ENCODE data around the gene ZNF648.
A peak's percentile ranks its signal among the peaks of the same experiment; 100 is the strongest.
"Not testable (repeated sequence)": the region's sequence is repeated elsewhere in the genome, so short reads cannot be mapped to it uniquely, and the experiment has no call there.

ZNF648 gene, protein sequence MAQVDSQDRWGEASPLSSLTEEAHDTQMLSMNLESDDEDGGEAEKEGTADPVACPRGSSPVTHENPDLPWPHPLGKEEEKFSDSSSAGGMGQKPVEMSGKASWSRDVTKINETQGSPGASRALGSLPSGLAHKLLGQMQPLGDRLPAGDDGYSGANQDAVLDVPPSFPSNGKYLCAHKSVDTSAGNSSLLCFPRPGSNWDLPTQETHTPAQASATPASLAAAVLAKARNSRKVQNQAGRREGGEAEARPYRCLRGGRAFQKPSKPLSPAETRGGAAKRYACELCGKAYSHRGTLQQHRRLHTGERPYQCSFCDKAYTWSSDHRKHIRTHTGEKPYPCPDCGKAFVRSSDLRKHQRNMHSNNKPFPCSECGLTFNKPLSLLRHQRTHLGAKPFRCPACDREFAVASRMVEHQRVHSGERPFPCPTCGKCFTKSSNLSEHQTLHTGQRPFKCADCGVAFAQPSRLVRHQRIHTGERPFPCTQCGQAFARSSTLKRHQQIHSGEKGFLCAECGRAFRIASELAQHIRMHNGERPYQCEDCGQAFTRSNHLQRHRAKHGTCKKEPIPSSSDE
- total RNA-seq = 0 reads per million in 3 experiments

DNA sequence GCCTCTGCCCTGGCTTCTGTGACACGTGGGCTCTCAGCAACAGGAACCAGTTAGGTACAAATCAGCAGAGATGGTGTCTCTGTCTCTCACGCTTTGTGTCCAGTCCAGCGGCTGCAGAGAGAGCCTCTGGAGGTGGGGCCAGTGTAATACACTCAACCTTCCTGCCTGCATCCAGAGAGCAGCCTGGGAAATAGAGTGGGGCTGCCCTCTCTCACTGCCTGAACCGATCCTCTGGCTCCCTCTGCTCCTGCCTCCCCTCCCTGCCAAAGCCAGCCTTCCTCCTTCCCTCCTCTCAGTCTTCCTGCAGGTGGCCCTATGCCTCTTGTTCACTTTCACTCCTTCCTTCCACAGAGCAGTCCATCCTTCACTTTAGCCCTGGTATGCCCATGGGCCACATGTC, at the start of gene ZNF648:
Gene ZNF648, minus strand, starts transcription at position 119 of the 400 bp plus-strand sequence. CDS start 3,702 bp downstream, outside the sequence.
- no peak for DNase-seq

DNA sequence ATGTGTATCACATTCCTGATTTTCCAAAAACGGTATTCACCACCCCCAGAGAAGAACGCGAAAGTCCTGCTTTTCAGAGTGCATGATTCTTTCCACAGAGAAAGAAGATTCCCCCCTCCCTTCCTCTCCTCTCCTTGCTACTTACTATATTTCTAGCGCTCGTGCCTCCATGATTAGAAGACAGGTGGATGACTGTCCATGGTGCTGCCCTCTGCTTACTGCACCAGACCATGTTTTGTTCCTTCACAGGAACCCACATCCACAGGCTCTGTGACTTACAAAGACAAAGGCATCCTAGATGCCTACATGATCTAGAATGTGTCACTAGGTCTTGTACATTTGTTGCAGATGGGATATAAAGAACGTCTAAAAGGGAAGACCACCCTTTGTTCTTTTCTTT, 49.1 kb upstream of the ZNF648 start:
- DNase-seq = no peak

DNA sequence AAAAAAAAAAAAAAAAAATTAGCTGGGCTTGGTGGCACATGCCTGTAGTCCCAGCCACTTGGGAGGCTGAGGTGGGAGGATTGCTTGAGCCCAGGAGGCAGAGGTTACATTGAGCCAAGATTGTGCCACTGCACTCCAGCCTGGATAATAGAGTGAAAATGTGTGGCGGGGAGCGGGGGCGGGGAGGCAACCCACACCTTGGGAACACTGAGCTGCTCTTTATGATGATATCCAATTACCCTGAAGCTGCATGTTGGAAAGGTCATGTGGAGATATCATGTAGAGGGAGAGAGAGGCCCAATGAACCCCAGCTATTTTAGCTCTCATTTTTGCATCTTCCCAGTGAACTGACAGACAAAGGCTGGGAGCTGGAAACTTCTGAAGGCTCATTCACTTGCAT, 48.3 kb upstream of the ZNF648 start:
- no peak for DNase-seq

DNA sequence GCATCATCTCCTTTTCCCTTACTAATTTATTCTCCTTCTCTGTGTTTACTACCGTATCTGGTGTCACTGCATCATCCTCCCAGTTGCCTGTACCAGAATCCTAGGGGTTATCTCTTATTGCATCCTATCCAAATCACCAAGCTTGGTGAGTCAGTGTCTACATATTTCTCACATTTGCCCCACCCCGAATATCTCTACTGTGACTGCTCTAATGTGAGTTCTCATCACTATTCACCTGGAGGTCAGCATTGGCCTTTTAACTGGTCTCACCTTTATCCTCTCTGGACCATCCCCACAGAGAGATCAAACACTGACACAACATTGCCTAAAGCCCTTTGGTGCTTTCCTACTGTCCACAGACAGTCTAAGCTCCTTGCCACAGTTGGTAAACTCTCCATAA, 45.7 kb upstream of the ZNF648 start:
- no peak for DNase-seq

DNA sequence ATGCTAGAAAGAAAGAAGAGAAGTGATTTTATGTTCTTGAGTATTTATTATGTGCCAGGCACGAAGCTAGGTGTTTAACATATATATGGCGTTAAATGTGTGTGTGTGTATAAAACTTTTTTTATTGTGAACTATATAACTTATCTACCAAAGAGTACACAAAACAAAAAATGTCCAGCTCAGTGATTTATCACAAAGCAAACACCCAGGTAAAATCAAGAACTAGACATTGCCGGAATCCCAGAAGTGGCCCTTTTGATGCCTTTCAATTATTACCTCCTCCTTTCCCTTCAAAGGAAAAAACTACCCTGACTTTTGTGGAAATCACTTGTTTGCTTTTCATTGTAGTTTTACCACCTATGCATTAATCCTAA, 40.5 kb upstream of the ZNF648 start:
- DNase-seq = no peak

DNA sequence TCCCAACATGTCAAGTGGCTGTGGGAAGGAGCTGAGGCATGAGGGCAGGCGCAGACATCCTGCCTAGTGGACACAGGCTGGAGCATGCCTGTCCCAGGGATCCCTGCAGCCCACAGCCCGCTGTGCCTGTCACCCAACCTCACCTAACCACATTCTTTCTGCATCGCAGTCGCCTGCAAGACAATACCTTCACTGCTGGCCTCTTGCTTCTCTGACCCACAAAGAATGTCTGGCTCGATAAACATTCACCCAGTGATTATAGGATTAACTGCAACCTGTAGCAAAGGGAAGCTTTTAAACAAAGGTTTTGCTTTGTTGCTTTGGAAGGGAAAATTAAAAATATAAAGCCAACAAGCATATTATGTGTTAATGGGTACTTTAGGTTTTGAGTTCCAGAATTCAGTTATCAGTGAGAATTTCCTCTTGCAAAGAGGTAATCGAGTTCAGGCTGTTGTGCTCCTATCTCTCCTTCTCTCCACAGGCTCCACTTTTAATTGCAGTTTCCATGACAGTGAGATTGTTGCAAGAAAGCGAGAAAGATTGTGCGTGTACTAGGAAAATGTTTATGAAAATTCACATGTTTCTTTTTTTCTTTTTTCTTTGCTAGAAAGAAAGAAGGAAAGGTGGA, 40.0 kb upstream of the ZNF648 start:
- DNase-seq = no peak

DNA sequence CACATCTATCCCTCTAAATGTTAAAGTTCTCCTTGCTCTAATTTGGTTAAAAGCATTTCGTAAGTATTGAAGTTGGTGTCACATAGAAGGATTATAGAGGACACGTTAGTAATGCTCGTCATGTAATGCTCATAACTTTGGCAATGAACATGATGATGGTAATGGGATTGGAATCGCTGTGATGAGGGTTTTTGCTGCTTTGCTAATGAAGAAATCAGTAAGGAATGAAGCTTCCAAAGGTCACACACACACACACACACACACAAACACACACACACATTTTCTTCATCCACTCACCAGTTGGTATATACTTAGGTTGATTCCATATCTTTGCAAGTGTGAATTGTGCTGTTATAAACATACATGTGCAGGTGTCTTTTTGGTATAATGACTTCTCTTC, 36.8 kb upstream of the ZNF648 start:
- no peak for DNase-seq

DNA sequence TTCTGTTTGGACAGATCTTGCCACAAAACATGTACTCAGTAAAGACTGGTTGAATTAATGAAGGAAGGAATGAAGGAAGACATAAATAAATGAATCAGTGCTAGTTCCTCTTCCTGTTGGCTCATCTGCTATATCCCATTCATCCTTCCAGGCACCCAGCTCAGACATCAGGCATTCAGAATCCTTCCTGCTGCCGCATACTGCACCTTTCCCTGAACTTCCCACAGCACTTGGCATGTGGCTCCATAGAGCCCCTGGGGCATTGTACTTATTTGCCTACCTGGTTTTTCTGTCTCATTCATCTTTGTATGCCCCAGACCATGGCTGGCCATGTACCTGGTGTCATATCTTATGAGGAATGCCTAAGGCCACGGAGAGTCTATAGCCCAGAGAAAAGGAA, 34.4 kb upstream of the ZNF648 start:
- DNase-seq = no peak

DNA sequence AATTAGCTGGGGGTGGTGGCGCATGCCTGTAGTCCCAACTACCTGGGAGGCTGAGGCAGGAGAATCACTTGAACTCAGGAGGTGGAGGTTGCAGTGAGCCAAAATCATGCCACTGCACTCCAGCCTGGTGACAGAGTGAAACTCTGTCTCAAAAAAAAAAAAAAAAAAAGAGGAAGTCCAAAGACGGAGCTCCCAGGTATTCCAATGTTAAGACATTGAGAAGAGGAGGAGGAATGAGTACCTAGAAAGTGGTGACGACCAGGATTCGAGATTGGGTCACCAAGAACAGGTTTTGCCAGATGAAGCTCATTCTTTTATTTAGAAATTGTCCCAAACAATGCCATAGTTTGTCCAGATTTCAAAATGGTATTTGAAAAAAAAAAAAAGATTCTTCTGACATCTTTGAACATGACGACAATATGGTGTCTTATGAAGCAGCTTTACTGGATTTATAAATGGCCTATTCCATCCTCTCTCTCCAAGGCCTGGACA, 33.0 kb upstream of the ZNF648 start:
- not testable (repeated sequence) for DNase-seq

DNA sequence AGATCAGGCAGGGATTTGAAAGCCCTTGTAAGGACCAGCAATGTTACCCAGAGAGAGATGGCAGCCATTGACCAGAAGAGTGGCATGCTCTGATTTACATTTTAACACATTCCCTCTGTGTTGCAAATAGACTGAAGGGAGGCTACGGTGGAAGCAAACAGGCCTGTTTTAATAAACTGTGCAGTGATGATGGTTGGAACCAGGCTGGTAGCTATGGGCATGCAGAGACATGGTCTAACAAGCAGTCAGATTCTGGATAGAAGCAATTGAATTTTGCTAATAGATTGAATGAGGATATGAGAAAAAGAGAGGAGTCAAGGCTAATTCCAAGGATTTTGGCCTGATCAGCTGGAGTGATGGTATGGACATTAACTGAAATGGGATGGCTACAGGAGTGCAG, 32.3 kb upstream of the ZNF648 start:
- no peak for DNase-seq

DNA sequence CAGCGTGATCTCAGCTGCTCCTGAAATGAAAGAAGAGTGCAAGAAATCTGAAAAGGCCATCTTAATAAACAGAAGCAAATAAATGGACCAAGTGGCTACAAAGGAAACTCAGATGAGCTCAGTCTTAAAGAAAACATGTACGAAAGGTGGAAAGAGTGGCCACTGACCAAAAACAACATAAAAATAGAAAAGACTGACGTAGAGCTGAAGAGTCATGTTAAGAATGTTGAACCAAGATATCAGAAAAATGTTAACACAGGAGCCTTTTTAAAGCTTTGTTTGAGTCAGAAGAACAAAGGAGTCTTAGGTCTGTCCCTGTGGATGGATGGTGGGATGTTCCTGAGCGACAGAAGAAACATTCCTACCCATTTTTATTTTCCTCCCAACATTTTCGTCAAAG, 30.8 kb upstream of the ZNF648 start:
- DNase-seq = no peak

DNA sequence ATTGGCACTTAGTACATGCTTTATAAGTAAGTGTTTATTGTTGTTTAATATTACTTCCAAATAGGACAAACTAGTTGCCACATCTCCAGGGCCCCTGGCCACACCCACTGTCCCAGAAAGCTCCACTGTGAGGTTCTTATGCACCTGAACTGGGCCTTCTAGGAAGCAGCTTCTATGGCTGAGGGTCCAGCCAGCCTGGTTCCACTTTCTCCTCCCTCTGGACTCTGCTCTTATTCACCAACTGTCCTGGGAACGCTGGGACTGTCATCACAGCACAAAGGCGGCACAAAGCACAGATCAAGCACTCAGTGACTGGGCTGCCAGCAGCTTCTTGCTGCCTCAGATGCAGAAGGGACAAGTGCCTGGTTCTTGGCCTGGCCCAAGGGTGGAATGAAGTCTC, 29.6 kb upstream of the ZNF648 start:
- no peak for DNase-seq

DNA sequence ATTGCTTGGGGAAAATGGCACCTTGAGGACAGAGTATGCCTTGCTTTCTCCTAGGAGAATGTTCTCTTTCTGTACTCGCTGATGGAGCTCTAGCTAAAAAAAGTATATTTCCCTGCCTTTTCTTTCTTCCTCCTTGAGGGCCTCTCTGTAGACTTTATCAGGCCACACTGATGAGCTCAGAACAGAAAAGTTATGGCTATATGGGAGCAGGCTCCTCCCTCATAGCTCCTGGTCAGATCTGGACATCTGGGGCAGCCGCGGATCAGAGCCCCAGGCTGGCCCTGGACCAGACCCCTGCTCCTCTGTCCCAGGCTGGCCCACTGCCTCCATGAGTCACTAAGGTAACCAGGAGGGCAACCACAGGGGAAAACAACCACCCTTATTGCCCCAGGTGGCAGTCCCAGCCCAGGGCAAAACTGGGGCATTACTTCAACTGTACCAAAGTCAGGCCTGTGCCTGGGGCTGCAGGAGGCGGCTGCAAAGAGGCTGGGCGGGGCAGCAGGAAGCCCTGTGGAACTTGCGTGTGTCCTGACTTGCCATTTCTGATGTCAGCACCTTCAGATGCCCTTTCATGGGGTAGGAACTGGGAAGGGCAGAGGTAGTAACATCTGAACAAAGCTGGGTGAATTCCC, 26.3 kb upstream of the ZNF648 start:
- peak; percentile 66 for DNase-seq

DNA sequence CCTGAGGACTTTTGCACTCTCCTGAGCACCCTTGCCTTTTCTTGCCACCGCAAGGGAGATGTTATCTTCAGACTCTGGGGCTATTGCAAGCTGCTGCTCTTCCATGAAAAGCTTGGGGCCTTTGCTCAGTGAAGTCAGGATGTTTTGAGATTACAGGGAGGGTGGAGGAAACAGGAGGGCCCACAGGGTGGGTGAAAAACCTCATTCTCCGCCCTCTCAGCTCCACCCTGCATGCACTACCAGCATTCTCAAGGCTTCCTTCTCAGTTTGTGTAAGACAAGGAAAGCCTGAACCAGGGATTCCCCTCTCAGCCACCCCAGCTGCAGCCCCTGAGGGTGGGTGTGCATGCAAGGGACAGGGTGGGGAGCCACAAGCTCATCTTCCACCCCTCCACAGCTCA, 25.8 kb upstream of the ZNF648 start:
- peak; percentile 41 for DNase-seq

DNA sequence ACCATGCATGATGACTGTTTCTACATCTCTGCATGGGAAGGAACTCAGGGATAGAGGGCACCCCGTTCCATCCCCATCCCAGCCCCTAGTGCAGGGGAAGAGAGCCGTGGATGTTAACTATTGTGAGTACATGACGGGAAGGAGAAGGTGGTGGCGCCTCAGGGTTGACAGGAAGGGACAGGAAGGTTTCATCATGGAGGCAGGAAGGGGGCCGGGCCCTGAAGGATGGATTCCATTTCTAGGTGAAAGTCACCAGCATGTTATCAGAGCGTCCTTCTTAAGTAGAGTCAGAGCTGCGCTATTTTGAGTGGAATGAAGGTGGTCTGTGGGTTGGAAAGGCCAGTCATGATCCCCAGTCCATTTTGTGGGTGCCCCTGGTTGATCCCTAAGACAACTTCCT, 25.1 kb upstream of the ZNF648 start:
- no peak for DNase-seq

DNA sequence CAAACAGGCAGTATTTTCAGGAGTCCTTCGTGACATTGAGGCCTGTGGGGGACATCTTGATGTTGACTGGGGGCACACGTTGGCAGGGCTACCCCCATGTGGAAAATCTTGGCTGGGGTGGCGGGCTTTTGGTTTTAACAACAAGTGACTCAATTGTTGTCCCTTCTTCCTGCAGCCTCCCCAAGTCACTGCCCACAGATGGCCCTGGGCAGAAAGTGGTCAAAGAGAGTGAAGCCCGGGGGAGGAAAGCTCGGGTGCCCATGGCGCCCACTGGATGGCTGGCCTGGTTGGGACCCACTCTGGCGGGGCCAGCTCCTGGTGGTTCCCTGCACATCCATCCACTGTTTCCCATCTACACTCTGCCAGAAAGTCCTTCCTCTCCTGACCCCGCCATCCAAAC, 24.6 kb upstream of the ZNF648 start:
- DNase-seq = no peak

DNA sequence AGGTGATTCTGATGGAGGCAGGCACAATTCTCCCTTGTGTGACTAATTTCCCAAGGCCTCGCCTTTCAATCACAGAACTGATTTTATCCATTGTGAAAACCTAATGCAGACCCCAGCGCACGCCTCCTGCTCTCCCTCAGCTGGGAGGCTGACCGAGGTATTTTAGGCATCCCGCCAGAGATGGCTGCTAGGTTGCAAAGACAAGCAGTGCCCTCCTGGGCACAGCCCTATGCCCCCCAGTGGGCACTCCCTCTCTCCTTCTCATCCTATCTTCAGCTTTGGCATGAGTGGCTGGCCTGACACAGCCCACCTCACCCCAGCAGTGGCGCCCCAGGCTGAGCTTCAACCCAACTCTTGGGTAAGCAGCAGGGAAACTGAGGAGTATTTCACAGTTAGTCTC, 24.2 kb upstream of the ZNF648 start:
- DNase-seq = no peak

DNA sequence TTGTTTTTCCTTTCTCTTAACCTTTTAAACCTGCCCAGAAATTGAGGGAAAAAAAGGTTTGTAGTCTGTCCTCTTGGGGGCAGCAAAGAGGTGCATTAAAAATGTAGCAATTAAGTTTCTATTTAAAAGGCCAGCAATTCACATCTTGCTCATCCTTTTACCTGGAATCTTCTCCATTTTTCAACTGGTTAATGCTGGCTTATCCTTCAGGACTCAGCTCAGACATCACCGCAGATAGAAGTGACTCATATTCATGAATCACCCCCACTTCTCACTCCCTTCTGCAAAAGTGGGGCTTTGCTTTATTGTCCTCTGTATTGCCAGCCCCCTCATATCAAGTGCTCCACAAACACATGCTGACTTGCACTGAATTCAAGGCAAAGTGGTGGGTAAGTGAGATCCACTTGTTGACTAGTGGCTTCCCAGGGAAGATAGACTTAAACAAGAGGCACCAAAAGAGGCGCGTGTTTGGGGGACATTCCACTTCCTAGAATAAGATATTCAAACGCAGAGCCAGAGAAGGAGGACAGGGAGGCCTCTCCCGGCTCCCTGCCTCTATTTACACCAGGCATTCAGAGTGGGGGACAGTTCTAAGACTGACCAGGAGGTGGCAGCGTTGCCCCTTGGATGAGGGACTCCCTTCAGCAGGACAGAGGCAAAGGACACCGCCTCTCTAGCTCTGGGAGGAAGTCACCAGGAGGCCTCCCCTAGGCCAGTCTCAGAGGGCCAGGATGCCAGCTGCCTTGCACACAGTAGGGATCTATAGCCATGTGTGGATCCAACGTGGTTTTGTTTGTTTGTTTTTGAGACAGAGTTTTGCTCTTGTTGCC, 23.2 kb upstream of the ZNF648 start:
- DNase-seq = peak; percentile 66

DNA sequence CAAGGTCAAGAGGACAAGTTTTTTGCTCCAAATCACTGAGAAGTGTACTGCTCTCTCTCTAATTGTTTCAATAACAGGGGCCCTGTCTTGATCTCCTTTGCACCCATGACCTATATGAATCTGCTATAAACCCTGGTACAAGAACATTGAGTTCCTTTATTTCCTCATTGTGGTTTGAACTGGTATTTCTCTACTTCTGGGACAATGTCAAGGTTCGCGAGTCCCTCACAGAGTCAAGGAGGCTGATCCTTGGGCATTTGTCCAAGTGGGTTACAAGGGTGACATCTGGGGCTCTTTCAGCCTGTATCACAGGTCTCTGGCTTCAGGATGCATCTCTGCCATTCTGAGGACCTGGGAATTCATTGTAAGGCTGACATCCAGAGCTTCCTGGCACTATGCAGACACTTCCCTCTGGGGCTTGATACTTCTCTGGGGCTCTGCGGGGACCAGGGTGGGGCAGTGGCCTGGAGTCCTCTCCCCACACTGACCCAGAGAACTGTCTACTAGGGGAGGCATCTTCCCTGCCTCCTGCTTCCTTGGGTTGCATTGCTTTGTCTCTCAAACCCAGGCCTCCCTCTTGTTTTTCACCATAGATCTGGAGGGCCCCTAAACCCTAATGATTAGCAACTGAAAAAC, 22.5 kb upstream of the ZNF648 start:
- no peak for DNase-seq

DNA sequence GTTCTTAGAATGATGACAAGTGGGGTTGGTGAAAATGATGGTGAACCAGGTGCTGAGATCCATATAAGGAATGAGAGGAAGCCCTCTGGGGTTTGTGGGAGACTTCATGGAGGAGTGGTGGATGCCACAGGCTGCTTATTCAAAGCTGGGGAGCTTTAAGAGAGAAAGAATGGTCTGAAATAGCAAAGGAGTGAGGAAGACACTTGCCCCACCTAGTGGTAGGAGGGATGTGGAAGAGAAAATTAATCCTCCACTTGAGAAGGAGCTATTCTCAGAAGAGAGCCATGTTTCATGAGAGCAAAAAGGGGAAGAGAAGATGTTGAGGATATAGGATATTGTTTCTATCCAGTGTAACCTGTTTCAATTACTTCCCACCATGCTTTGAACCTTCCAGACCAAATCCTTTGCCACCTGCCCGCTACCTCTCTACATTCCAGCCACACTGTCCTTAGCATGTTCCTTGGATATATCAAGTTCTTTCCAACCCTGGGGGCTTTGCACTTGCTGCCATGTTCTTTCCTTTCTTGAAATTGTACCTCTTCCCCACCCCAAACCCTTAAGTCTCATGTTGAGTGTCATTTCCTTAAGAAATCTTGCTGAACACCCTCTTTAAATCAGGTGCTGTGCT, 19.6 kb upstream of the ZNF648 start:
- DNase-seq = no peak

DNA sequence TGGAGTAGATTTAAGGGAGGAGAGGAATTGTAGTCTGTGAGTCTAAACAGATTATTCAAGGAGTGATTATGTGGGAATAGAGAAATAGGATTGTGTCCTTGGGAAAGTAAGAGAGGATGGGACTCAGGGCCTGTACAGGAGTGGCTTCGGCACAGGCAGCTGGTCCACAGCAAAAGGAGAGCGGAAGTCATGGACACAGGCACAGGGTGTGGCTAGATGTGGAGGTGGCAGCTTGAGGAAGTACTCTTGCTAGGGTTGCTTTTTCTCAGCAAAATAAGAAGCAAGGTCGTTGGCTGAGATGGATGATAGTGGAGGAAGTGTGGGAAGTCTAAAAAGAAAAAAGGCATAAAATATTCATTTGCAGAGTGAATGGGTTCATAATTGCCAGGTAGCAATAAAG, 18.5 kb upstream of the ZNF648 start:
- no peak for DNase-seq

DNA sequence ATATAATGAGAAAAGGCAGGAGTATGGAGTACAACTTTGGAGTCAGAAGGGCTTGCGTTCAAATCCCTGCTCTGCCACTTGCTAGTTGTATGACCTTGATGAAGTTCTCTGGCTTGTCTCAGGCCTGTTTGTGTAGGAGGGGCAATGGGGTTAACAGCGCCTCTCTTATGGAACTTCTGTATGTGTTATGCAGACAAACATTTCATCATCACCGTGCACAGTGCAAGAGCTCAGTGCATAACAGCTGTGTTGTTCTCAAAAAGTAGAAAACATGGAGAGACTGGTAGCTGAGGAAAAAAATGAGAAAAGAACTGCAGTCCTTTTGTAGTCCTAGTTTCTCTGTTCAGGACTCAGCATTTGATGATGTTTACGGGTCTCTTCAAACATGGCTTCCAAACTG, 10.4 kb upstream of the ZNF648 start:
- no peak for DNase-seq
